Measurements from ENCODE around the gene GLIPR1L2. TPM values are rescaled to one million over a fixed set of nuclear protein-coding genes. Genes with fewer than 3 reads are reported as not detected.

The GLIPR1L2 gene
- total RNA-seq, 1 experiment from 2014 or later, result not detected

DNA sequence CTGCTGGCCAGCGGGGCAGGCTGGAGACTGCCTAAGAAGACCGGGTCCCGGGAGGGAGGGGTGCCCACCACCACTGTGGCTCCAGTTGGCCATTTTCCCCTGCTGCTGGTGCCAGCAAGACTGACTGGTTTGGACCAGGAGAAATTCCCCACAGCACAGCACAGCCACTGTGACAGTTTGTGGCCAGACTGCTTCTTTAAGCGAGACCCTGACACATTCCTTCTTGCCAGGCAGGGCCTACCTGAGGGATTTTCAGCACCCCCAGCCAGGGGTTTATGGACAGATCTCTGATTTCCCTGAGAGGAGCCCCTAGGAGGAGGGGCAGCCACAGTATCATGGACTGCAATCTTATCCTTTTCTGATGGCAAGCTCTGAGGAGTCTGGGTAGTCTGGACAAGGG, 40.9 kb upstream of the GLIPR1L2 start:
- TF ChIP-seq, protein P1, sequence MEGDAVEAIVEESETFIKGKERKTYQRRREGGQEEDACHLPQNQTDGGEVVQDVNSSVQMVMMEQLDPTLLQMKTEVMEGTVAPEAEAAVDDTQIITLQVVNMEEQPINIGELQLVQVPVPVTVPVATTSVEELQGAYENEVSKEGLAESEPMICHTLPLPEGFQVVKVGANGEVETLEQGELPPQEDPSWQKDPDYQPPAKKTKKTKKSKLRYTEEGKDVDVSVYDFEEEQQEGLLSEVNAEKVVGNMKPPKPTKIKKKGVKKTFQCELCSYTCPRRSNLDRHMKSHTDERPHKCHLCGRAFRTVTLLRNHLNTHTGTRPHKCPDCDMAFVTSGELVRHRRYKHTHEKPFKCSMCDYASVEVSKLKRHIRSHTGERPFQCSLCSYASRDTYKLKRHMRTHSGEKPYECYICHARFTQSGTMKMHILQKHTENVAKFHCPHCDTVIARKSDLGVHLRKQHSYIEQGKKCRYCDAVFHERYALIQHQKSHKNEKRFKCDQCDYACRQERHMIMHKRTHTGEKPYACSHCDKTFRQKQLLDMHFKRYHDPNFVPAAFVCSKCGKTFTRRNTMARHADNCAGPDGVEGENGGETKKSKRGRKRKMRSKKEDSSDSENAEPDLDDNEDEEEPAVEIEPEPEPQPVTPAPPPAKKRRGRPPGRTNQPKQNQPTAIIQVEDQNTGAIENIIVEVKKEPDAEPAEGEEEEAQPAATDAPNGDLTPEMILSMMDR (IDR thresholded peaks at IDR 0.05; ENCODE audit: insufficient read depth in 1 of 2, low read depth in 1 of 2, low read length in 1 of 2, severe bottlenecking in 1 of 2, unreplicated experiment in 1 of 2), result no peak
- BruUV-seq (replicated peaks), result no TSS peak
- Histone ChIP-seq H3K4me3 (ENCODE audit: low read depth, low read length) (no peak overlapping the region), H3K9me3 (no peaks in the 10 kb centered on the region), H3K27me3 (replicated peaks; ENCODE audit: control insufficient read depth, insufficient read depth, low read length) (no peaks in the 10 kb centered on the region), H3K4me1 (no peaks in the 10 kb centered on the region), H3K36me3 (ENCODE audit: control insufficient read depth, insufficient read depth, low read length) (no peaks in the 10 kb centered on the region)
- DNase-seq, result no peak
- Mint-ChIP-seq H3K4me3 (ENCODE audit: unreplicated experiment) (no peak overlapping the region), H3K27me3 (ENCODE audit: insufficient read depth, unreplicated experiment) (peaks cover 3% of the 10 kb centered on the region), H3K27ac (ENCODE audit: unreplicated experiment) (no peak overlapping the region), H3K4me1 (ENCODE audit: low read depth, unreplicated experiment) (no peaks in the 10 kb centered on the region), H3K36me3 (ENCODE audit: insufficient read depth, unreplicated experiment) (no peaks in the 10 kb centered on the region), H3K9me3 (ENCODE audit: unreplicated experiment) (peaks cover 5% of the 10 kb centered on the region)
- ChIA-PET POLR2A (no interaction called here), CTCF (no interaction called here)
- intact Hi-C loops (cut with micrococcal nuclease; ENCODE audit: unreplicated experiment), result loop anchor here (5.0 kb wide), 1 partner anchor 132 kb away; the partner anchor contains the start of gene GLIPR1

DNA sequence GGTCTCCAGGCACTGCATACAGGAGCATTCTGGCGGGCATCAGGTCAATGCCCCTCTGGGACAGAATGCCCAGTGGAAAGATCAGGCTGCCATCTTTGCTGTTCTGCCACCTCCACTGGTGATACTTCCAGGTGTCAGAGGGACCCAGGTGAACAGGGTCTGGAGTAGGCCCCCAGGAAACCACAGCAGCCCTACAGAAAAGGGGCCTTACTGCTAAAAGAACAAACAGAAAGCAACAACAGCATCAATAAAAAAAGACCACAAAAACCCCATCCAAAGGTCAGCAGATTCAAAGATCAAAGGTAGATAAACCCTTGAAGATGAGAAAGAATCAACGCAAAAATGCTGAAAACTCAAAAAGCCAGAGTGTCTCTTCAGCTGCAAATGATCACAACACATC, 40.5 kb upstream of the GLIPR1L2 start:
- no peak overlapping the region for H3K4me3 Mint-ChIP-seq (ENCODE audit: unreplicated experiment)
- no peak overlapping the region for H3K27ac Mint-ChIP-seq (ENCODE audit: unreplicated experiment)
- H3K4me3 ChIP-seq (ENCODE audit: low read depth, low read length), result no peak overlapping the region
- intact Hi-C loops (cut with micrococcal nuclease; ENCODE audit: unreplicated experiment), result no loop called here
- DNase-seq, result no peak
- H3K4me1 ChIP-seq, result no peaks in the 10 kb centered on the region
- H3K27me3 Mint-ChIP-seq (ENCODE audit: insufficient read depth, unreplicated experiment), result peaks cover 3% of the 10 kb centered on the region
- H3K36me3 ChIP-seq (ENCODE audit: control insufficient read depth, insufficient read depth, low read length), result no peaks in the 10 kb centered on the region
- TF ChIP-seq, protein P1 (IDR thresholded peaks at IDR 0.05; ENCODE audit: insufficient read depth in 1 of 2, low read depth in 1 of 2, low read length in 1 of 2, severe bottlenecking in 1 of 2, unreplicated experiment in 1 of 2), result no peak
- CTCF ChIA-PET, result no interaction called here
- no peaks in the 10 kb centered on the region for H3K4me1 Mint-ChIP-seq (ENCODE audit: low read depth, unreplicated experiment)
- peaks cover 9% of the 10 kb centered on the region for H3K9me3 Mint-ChIP-seq (ENCODE audit: unreplicated experiment)
- no peaks in the 10 kb centered on the region for H3K27me3 ChIP-seq (replicated peaks; ENCODE audit: control insufficient read depth, insufficient read depth, low read length)
- POLR2A ChIA-PET, result no interaction called here
- no peaks in the 10 kb centered on the region for H3K9me3 ChIP-seq
- BruUV-seq (replicated peaks), result no TSS peak
- no peaks in the 10 kb centered on the region for H3K36me3 Mint-ChIP-seq (ENCODE audit: insufficient read depth, unreplicated experiment)

DNA sequence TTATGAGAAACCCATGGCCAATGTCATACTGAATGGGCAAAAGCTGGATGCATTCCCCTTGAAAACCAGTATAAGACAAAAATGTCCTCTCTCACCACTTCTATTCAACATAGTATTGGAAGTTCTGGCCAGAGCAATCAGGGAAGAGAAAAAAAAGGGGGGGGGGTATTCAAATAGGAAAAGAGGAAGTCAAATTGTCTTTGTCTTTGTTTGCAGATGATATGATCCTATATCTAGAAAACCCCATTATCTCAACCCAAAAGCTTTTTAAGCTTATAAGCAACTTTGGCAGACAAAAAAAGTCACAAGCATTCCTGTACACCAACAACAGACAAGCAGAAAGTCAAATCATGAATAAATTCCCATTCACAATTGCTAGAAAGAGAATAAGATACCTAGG, 36.9 kb upstream of the GLIPR1L2 start:
- intact Hi-C loops (cut with micrococcal nuclease; ENCODE audit: unreplicated experiment), result no loop called here
- Histone ChIP-seq H3K4me3 (ENCODE audit: low read depth, low read length) (no peak overlapping the region), H3K27me3 (replicated peaks; ENCODE audit: control insufficient read depth, insufficient read depth, low read length) (no peaks in the 10 kb centered on the region), H3K36me3 (ENCODE audit: control insufficient read depth, insufficient read depth, low read length) (no peaks in the 10 kb centered on the region), H3K9me3 (no peaks in the 10 kb centered on the region), H3K4me1 (no peaks in the 10 kb centered on the region)
- Mint-ChIP-seq H3K4me1 (ENCODE audit: low read depth, unreplicated experiment) (no peaks in the 10 kb centered on the region), H3K27me3 (ENCODE audit: insufficient read depth, unreplicated experiment) (peaks cover 3% of the 10 kb centered on the region), H3K9me3 (ENCODE audit: unreplicated experiment) (peaks cover 9% of the 10 kb centered on the region), H3K4me3 (ENCODE audit: unreplicated experiment) (no peak overlapping the region), H3K27ac (ENCODE audit: unreplicated experiment) (no peak overlapping the region), H3K36me3 (ENCODE audit: insufficient read depth, unreplicated experiment) (no peaks in the 10 kb centered on the region)
- TF ChIP-seq, protein P1 (IDR thresholded peaks at IDR 0.05; ENCODE audit: insufficient read depth in 1 of 2, low read depth in 1 of 2, low read length in 1 of 2, severe bottlenecking in 1 of 2, unreplicated experiment in 1 of 2), result no peak
- no peak for DNase-seq
- ChIA-PET CTCF (no interaction called here), POLR2A (no interaction called here)
- no TSS peak for BruUV-seq (replicated peaks)

Measured in Caco-2 (cell line).